ENCODE measurements around the gene FLRT1.

FLRT1 gene

DNA sequence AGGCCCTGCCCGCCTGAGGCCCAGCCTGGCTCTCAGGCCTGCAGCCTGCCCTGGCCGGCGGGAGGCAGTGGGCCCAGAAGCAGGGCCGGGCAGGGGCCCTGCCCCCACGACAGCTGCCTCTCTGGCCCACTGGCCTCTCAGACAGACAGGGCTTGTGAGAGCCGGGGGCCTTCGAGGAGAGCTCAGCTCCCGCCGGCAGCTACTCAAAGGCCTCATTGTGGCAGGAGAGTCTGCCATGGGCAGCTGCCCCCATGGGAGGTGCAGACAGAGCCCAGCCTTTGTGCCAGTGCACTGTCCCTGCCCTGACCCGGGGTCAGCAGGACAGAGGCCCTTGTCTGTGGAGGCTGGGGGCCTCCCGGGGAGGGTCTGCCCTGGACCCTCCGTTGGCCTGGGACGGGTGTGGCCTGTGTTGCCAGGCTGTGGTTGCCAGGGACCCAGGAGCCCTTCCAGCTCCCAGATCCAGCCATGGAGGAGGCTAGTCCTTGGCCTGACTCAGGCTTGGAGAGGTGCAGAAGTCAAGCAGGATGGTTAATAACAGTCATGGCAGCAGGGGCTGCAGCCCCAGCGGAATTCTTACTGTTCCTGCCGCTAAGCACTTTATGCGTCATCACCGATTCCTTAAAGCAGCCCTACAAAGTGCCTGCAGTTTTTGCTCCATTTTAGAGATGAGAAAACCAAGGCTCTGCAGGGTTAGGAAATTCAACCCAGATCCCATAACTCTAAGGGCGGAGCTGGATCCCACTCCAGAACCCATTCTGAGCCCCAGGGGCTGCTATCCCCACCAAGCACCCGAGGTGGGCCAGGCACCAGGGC lies 12.5 kb downstream of the FLRT1 start:
- DNase-seq (ENCODE audit: low read depth) = no peak

GRCh38 chr11:64049509-64049908 lies 13.8 kb downstream of the FLRT1 start:
- no peak for DNase-seq (ENCODE audit: low read depth)

DNA sequence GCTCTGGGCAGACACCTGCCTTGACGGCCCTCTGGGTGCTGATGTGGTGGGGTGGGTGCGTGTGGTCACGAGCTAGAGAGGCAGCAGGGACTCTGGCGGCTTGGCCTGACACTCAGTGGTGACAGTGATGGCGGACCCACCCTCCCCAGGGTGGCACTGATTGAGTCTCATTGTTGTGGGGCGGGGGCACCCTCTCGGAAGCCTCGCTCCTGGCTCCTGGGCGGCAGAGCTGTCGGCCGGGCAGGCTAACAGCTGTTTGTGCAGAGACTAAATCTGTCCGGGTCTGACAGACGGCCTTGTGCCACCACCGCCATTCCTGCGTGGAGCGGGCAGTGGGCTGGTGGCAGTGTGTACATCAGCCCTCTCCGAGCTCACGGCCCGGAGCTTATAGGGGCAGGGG lies 15.6 kb downstream of the FLRT1 start:
- no peak for DNase-seq (ENCODE audit: low read depth)

GRCh38 chr11:64052436-64052835 lies 16.7 kb downstream of the FLRT1 start:
- no peak for DNase-seq (ENCODE audit: low read depth)

DNA sequence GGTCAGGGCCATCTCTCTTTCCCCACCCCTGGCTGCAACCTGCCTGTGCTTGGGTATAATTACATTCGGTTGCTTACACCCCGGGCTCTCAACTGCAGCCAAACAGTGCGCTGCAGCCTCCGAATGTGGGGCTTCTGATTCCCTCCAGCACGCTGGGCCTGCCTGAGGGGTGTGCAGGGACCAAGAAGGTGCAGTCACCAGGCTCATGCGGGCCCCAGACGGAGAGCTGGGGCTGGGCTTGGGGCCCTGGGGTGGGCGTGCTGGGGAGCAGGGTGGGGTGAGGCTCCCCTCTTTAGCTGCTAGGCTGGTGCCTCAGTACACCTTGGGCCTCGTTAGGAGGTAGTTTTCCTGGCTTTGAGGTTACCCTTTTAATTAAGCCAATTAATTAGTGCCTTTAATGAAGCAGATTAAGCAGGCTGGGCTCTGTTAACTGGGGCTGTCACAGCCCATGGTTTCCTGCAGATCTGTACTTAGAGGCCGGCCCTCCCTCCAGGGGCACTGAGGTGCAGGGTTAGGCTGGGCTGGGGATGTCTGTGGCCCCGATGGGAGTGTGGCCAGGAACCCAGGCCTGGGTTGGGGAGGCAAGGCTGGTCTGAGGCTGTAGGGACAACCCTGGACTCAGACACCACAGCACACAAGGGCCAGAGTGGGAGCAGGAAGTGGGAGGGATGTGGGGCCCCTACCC lies 17.3 kb downstream of the FLRT1 start:
- no peak for DNase-seq (ENCODE audit: low read depth)

DNA sequence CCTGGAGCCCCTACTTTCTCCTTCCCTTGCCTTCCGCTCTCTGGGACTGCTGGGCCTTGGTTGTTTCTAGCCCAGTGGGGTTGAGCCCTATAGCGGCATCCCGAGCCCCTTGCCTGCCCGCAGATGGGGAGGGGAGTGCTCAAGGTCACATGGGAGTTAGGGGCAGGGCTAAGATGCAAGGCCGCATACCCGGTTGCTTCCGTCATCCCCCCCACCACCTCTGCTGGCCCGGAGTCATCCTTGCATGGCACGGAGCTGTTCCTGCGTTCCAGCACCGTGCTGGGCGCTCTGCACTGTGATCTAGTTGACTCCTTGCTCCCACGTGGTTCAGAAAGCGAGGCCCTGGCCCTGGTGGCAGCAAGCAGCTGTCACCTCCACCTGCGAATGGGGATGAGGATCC lies 18.0 kb downstream of the FLRT1 start:
- DNase-seq (ENCODE audit: low read depth) = no peak

DNA sequence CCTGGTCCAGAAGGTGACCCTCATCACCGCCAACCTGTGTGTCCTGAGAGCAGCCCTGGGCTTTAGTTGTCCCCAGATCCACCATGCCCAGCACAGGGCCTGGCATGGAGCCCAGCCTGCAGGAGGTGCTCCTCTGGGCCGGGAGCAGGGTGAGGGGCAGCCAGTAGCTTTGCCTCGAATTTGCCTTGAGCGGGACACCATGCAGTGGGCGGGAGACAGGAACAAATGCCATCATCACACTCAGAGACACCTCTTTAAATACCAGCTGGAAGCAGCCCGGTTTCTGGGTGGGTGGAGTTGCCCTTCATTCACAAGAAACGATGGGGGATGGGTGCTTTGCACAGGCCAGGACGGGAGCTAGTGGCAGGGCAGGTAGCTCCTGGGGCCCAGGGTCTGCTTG lies 19.3 kb downstream of the FLRT1 start:
- no peak for DNase-seq (ENCODE audit: low read depth)

GRCh38 chr11:64056213-64056785 lies 20.6 kb downstream of the FLRT1 start:
- no peak for DNase-seq (ENCODE audit: low read depth)

GRCh38 chr11:64056861-64057260 lies 21.1 kb downstream of the FLRT1 start:
- no peak for DNase-seq (ENCODE audit: low read depth)

GRCh38 chr11:64057890-64058289 lies 22.2 kb downstream of the FLRT1 start:
- DNase-seq (ENCODE audit: low read depth) = no peak

GRCh38 chr11:64058494-64058893 lies 22.8 kb downstream of the FLRT1 start:
- DNase-seq (ENCODE audit: low read depth) = no peak

GRCh38 chr11:64059339-64060140 lies 23.8 kb downstream of the FLRT1 start:
- DNase-seq (ENCODE audit: low read depth) = no peak

GRCh38 chr11:64060263-64060860 lies 24.6 kb downstream of the FLRT1 start:
- DNase-seq (ENCODE audit: low read depth) = no peak

DNA sequence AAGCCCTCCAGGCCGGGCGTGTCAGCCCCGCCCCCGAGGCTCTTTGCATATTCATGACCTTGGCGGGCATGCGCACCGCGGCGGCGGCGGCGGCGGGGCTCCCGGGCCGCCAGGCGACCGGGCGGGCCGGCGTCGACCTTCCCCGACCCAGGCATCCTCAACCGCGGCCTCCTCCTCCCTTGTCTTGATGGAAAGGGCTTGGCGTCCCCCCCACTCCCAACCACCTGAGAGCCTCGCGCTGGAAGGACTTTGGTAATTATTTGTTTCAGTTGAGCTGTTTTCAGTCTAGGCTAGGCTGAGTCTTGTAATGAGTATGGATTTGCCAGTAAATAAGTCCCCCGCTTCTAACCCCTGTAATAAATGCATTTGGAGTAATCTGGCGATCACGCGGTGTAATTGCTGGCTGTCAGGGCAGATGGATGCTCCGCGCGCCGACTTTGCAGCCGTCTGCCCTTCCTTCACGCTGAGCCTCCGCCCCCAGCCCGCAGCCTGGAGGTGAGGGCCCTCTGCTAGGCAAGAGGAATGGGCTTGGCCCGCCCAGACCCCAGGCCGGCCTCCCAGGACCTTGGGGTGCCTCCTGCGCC lies 25.2 kb downstream of the FLRT1 start:
- peak; percentile 24 for DNase-seq (ENCODE audit: low read depth)

DNA sequence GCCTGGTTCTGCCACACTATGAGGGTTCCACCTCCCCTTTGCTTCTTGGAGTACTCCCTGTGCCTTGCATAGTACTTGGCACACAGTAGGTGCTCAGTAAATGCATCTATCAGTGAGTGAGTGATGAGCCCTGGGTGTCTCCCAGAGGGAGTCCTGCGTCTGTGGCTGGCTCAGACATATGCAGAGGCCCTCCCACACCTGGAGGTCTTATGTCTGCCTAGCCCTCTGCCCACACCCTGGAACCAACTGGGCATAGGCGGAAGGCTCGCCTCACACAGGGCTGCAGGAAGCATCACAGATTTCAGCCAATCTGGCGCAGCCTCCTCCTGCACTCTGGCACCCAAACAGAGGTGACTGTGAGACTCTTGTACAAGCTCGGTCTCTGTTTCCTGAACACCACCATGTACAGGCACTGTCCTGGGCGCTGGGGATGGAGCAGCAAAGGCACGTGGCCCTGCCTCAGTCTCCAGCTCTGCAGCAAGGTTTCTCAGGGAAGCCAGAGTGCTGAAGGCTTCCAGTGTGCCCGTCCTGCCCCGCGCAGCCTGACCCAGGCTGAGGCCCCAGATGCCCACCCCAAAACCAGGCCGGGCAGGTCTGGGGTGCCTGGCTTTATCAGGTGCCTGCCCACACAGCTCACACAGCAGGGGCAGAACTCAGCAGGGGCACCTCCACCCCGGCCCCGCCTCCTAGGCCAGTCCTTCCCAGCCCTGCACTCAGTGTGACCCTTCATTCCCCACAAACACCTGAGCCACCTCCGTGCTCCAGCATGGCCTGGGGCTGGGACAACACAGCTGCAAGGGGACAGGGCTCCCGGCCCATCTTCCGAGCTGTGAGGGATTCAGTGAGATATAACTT lies 26.7 kb downstream of the FLRT1 start:
- no peak for DNase-seq (ENCODE audit: low read depth)

- no peak for DNase-seq (ENCODE audit: low read depth)
These were observed 28.0 kb downstream of the FLRT1 start for GRCh38 chr11:64063777-64064176.

GRCh38 chr11:64064374-64065140 lies 28.8 kb downstream of the FLRT1 start:
- no peak for DNase-seq (ENCODE audit: low read depth)

DNA sequence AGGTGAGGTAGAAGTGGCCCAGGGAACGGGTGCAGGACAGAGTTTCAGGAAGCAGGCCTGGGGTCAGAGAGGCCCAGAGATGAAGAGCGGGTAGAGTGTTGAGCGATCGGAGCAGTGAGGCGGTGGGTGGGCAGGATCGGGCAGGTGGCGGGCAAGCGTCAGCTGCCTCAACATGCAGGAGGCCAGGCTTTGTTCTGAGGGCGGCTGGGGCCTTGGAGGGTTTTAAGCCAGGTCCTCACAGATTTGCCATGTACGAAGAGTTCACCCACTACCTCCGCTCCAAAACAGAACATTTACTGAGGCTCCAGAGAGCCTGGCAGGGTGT lies 29.4 kb downstream of the FLRT1 start:
- DNase-seq (ENCODE audit: low read depth) = no peak

DNA sequence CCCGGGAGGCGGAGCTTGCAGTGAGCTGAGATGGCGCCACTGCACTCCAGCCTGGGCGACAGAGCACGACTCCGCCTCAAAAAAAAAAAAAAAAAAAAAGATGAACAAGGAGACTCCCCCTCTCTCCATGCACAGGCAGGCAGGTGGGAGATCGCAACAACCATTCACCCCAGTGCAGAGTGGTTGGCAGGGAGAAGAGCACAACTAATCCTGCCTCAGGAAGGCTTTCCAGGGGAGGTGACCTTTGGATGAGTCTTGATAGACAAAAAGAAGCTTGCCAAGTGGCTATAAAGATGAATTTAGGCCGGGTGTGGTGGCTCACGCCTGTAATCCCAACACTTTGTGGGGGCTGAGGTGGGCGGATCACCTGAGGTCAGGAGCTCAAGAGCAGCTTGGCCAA lies 30.0 kb downstream of the FLRT1 start:
- DNase-seq (ENCODE audit: low read depth) = no peak
